Iris pigment epithelial cell (primary cell): ENCODE measurements around the gene ALDH7A1.

Experiments
- DNase-seq: peaks from one replicate; pipeline ENCODE4 v3.0.0-alpha.2; 2011; ENCODE audit warnings: low read depth

The ALDH7A1 gene

GRCh38 chr5:126508251-126508961 lies 86.6 kb downstream of the ALDH7A1 start:
- no peak for DNase-seq

DNA sequence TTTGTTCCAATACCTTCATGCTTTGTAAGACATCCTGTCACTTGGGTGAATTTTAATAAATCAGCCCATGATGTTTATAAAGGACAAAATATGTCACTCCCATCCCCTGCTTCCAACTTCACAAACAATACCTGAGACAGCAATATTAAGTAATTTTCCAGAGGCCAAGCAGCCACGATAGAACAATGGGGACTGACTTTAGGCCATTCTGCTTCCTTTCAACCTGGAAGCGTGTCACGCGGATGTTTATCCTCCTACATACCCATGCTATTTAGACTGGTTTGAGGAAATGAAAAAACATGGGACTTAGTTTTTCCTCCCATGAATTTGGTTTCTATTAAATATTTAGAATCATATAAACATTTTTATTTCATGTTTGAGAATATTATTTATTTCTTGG lies 88.9 kb downstream of the ALDH7A1 start:
- no peak for DNase-seq

DNA sequence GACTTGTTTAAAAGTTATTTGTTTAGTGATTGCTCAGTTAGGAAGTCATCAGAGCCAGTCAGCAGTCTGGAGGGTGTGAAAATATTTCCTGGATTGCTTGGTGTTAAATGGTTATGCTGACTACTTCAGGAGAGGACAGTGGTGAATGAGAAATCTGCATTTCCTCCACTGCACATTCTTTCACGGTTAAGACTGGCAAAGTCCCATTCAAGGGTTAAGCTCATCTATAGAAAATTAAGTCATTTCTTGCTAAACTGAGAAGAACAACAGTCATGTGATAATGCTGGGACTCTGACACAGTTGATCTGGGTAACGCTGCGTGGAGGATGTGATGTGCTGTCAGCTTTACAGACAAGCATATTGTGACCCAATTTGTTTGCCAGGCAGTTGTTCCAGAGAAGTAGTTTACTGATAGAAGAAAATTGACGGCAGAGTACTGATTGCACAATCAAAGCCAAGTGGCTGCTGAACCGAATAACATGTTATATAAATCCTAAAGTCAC lies 91.4 kb downstream of the ALDH7A1 start:
- DNase-seq = peak; percentile 85

DNA sequence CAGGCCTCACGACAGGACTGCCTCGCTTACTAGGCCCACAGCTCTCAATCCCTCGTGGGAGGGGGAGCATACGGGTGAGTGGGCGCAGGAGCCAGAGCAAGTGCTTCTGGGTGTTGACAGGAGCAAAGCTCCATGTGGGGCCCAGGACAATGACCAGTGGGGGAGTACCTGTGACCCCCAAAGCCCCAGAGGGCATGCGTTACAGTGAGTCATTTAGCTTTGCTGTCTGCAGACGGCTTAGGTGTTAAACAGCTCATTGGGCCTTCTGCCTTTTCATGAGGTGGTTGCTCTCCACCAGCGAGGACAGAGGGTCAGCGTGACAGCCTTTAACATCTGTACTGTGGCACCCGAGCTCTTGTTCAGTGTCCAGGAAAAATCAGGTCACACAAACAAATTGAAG lies 93.6 kb downstream of the ALDH7A1 start:
- no peak for DNase-seq

- peak; percentile 29 for DNase-seq
Observed at GRCh38 chr5:126499853-126500342, 95.1 kb downstream of the ALDH7A1 start.

- no peak for DNase-seq
Observed at GRCh38 chr5:126499278-126499677, 95.7 kb downstream of the ALDH7A1 start.

GRCh38 chr5:126497506-126497905 lies 97.5 kb downstream of the ALDH7A1 start:
- no peak for DNase-seq

- no peak for DNase-seq
Observed at GRCh38 chr5:126494393-126494792, 100.6 kb downstream of the ALDH7A1 start.

- DNase-seq = peak; percentile 39
Observed at GRCh38 chr5:126492939-126493338, 102.1 kb downstream of the ALDH7A1 start.

GRCh38 chr5:126490167-126490940 lies 104.7 kb downstream of the ALDH7A1 start:
- peak; percentile 46 for DNase-seq

DNA sequence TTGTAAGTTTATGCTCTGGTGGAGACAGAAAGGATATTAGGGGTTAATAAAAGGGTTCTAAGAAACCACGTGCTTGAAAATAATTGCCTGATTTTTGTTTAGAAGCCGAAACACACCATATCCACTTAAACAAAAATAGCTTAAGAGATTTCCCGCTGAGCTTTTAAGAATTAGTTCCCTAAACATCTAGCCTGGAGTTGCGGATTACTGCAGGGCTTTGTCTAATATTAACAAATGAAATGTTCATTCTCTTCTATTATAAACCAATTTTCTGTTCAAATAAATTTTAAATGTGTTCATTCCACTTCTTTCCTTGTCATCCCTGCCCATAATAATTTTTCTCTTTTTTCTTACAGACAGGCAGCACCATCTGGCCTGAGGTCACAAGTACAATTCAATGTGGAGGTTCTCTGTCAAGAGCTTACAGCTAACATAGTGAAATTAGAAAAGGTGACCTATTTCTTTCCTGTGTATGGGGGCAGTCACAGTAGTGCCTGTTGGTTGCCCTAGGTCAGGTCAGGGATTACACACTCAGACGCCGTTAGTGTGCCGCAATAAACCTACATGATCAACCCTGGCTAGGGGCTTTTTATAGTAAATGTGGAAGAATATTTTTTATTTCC lies 106.5 kb downstream of the ALDH7A1 start:
- no peak for DNase-seq

DNA sequence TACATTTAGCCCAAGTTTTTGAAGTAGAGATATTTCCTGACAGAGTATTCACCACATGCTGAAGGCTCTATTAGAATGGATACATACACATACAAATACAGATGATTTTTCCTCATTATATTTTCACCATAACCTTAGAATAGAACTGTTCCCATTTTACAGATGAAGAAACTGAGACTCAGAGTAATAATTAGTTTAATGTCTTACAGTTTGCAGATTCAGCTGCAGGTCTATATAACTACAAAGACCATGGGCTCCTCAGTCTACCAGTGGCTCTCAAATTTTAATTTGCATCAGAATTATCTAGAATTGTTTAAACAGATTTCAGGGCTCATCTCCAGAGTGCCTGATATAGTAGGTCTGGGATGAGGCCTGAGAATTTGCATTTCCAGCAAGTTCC lies 107.4 kb downstream of the ALDH7A1 start:
- no peak for DNase-seq

DNA sequence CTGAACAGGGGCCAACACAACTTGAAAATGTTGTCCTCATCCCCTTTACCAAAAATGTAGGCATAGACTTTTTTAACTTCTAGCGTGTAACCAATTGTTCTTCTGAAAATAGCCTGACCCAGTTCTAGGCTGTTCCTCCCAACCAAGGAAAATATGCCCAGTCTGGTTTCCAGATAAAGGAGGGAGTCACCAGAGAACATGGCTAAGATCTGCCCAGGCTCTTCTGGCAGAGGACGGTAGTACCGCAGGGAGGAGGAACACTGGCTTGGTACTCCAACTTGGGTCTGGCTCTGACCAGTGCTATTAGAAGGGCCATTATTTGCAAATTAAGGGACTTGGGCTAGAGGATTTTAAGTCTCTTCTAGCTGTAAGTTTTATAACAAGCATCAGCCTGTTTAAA lies 108.7 kb downstream of the ALDH7A1 start:
- DNase-seq = no peak

DNA sequence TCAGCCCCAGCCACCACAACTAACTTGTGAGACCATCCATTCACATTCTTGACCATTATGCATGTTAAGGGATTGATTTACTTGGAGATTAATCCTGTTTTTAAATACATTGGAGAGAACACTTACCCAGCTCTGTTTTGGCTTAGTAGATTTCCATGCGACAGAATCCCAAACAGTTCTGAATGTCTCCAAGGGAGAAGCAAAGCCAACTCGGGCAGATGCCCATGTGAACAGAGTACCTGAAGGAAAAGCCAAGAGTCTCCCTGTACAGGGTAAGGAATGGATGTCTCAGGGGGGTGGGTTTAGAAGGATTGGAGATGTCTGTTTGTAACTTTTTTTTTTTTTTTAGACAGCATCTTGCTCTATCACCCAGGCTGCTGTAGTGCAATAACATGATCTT lies 110.8 kb downstream of the ALDH7A1 start:
- DNase-seq = no peak

- DNase-seq = peak; percentile 77
Observed at GRCh38 chr5:126483156-126483555, 111.9 kb downstream of the ALDH7A1 start.

DNA sequence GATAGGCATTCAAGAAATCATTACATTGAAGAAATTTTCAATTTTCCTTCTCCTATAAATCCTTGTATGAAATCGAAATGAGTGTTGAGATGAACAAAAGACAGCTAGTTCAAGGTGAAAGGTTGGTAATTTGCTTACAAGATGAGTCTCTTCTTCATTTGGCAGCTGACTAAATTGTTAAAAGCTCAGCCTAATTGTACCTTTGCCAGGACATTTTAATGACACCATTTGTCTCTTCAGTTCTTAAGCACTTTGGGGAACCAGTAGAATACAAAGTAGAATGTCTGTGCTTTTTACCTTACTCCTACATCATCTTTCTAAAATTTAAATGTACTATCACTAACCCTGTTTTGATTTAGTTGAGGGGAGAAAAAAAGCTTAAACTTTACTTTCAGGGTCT lies 112.4 kb downstream of the ALDH7A1 start:
- no peak for DNase-seq

GRCh38 chr5:126481243-126481642 lies 113.8 kb downstream of the ALDH7A1 start:
- DNase-seq = peak; percentile 72
